ENCODE data around the gene PPIA.

- TF ChIP-seq TAF1 (IDR thresholded peaks at IDR 0.05; ENCODE audit: low read depth, low read length) (no peak), POLR2A (IDR thresholded peaks at IDR 0.05; ENCODE audit: low read depth, low read length) (no peak), POLR2AphosphoS5 (IDR thresholded peaks at IDR 0.05; ENCODE audit: low read depth, low read length) (no peak), SPI1 (IDR thresholded peaks at IDR 0.05; ENCODE audit: low read depth, low read length) (no peak)
These were observed 56.1 kb downstream of the PPIA start for GRCh38 chr7:44852590-44852989.
